Endothelial cell of umbilical vein (primary cell): ENCODE results near the gene HIPK4. TPM values are rescaled to one million over a fixed set of nuclear protein-coding genes. Genes with fewer than 3 reads are reported as not detected.

Experiments
- BruUV-seq: library from RNA; stranded (reverse); fragments of 400-500 nt; replicated peaks from 2 replicates; lab custom pipeline; 2021; lab: Mats Ljungman, UMichigan
- CTCF ChIA-PET: fragments of 300-600, 350-600 bp; sonication (Branson Sonifier 250); formaldehyde crosslinking; loops from one replicate; lab custom pipeline; 2021; ENCODE audit warnings: antibody characterized with exemption, inconsistent platforms; lab: Charles Lee
- POLR2A ChIA-PET: fragments of 300-600, 350-600 bp; sonication (Branson Sonifier 250); formaldehyde crosslinking; loops from one replicate; lab custom pipeline; 2021; ENCODE audit warnings: antibody characterized with exemption, inconsistent platforms; lab: Charles Lee
- DNase-seq: peaks from one replicate; pipeline ENCODE4 v3.0.0-alpha.2; 2011; ENCODE audit warnings: low read depth, low spot score
- FAIRE-seq: peaks from 2 replicates; lab custom pipeline; 2011; peaks lifted over from hg19 to GRCh38; lab: Jason Lieb, UNC
- H2AFZ ChIP-seq: 2 replicates; pipeline ENCODE4 v1.6.0; 2012; ENCODE audit warnings: low read depth, low read length, control low read depth, inconsistent platforms
- H3K27ac ChIP-seq: 2 replicates; pipeline ENCODE4 v1.5.1; 2011; ENCODE audit warnings: low read depth, mild to moderate bottlenecking, control low read depth, low read length, moderate library complexity; ENCODE audit not compliant: insufficient read depth
- H3K27me3 ChIP-seq, 2 experiments: 2 replicates each; pipeline versions ENCODE4 v1.6.0 to v1.6.1; 2011; ENCODE audit warnings: low read length in 2 of 2, mixed read lengths in 1 of 2; ENCODE audit not compliant: control insufficient read depth in 2 of 2, insufficient read depth in 2 of 2
- H3K36me3 ChIP-seq, 2 experiments: 2 replicates in 1 of 2; 3 replicates in 1 of 2; pipeline ENCODE4 v1.5.1; 2011; ENCODE audit warnings: low read length in 2 of 2, mild to moderate bottlenecking in 1 of 2, moderate library complexity in 1 of 2; ENCODE audit not compliant: control insufficient read depth in 2 of 2, insufficient read depth in 2 of 2; ENCODE audit errors: extremely low read depth in 1 of 2
- H3K4me1 ChIP-seq: 3 replicates; pipeline ENCODE4 v1.5.1; 2011; ENCODE audit warnings: mild to moderate bottlenecking, low read length; ENCODE audit not compliant: control insufficient read depth, insufficient read depth; ENCODE audit errors: extremely low read depth
- H3K4me2 ChIP-seq: 2 replicates; pipeline ENCODE4 v1.6.1; 2011; ENCODE audit warnings: low read length, control low read depth, mixed read lengths; ENCODE audit not compliant: insufficient read depth
- H3K4me3 ChIP-seq, 3 experiments: fragments of 200-600 bp in 1 of 3; sonication (generic), shearing (Covaris generic) in 1 of 3; replicated peaks in 1 of 3; 2 replicates each; pipeline ENCODE4 v1.5.1; 2011 to 2016; ENCODE audit warnings: control low read depth in 3 of 3, low read length in 3 of 3, mild to moderate bottlenecking in 2 of 3, inconsistent platforms in 1 of 3, low read depth in 1 of 3, moderate library complexity in 1 of 3; ENCODE audit not compliant: insufficient read depth in 1 of 3
- H3K79me2 ChIP-seq: 2 replicates; pipeline ENCODE4 v1.6.0; 2012; ENCODE audit warnings: low read length, inconsistent platforms; ENCODE audit not compliant: control insufficient read depth, insufficient read depth
- H3K9ac ChIP-seq: replicated peaks from 2 replicates; pipeline ENCODE3; 2011; ENCODE audit warnings: low read length, control low read depth; ENCODE audit not compliant: insufficient read depth; ENCODE audit errors: extremely low read depth
- H3K9me1 ChIP-seq: replicated peaks from 3 replicates; pipeline ENCODE4 v1.6.0; 2011; ENCODE audit warnings: mild to moderate bottlenecking, low read length; ENCODE audit not compliant: control insufficient read depth, insufficient read depth; ENCODE audit errors: extremely low read depth
- H3K9me3 ChIP-seq: replicated peaks from 2 replicates; pipeline ENCODE4 v1.5.1; 2012; ENCODE audit warnings: low read length, inconsistent platforms; ENCODE audit not compliant: control insufficient read depth, insufficient read depth
- H4K20me1 ChIP-seq: replicated peaks from 2 replicates; pipeline ENCODE3; 2011; ENCODE audit warnings: mild to moderate bottlenecking, low read length; ENCODE audit not compliant: control insufficient read depth, insufficient read depth; ENCODE audit errors: extremely low read depth
- CTCF ChIP-seq, 2 donors: IDR thresholded peaks; 1 replicate in 1 of 2; 2 replicates in 1 of 2; pipeline ENCODE4 v1.5.1; 2011; ENCODE audit warnings: low read length in 2 of 2, mild to moderate bottlenecking in 2 of 2, moderate library complexity in 2 of 2, control low read depth in 1 of 2, inconsistent platforms in 1 of 2, low read depth in 1 of 2; ENCODE audit not compliant: insufficient read depth in 1 of 2; ENCODE audit errors: extremely low read depth in 1 of 2
- EZH2 ChIP-seq: IDR thresholded peaks from 2 replicates; pipeline ENCODE4 v1.6.1; 2012; ENCODE audit warnings: borderline replicate concordance, low read depth, mild to moderate bottlenecking, moderate library complexity, low read length, inconsistent platforms; ENCODE audit not compliant: severe bottlenecking
- FOS ChIP-seq: IDR thresholded peaks from 2 replicates; pipeline ENCODE4 v1.6.1; 2011; ENCODE audit warnings: mild to moderate bottlenecking, low read length, moderate library complexity, borderline replicate concordance; ENCODE audit not compliant: insufficient read depth
- GATA2 ChIP-seq: IDR thresholded peaks from 2 replicates; pipeline ENCODE4 v1.7.0; 2011; ENCODE audit warnings: low read depth, mild to moderate bottlenecking, moderate library complexity, mixed read lengths, low read length; ENCODE audit not compliant: insufficient read length, insufficient read depth
- JUN ChIP-seq: IDR thresholded peaks from 2 replicates; pipeline ENCODE4 v1.6.1; 2011; ENCODE audit warnings: borderline replicate concordance, low read depth; ENCODE audit not compliant: insufficient read length, insufficient read depth
- MAX ChIP-seq: IDR thresholded peaks from 2 replicates; pipeline ENCODE4 v1.6.1; 2011; ENCODE audit not compliant: insufficient read depth, insufficient read length
- MYC ChIP-seq: IDR thresholded peaks from one replicate; pipeline ENCODE4 v1.6.1; 2011; ENCODE audit warnings: mild to moderate bottlenecking, low read depth, low read length
- POLR2A ChIP-seq: IDR thresholded peaks from 2 replicates; pipeline ENCODE4 v1.6.1; 2012; ENCODE audit warnings: low read depth, mild to moderate bottlenecking, control low read depth, low read length
- POLR2AphosphoS5 ChIP-seq: IDR thresholded peaks from 2 replicates; pipeline ENCODE4 v1.6.1; 2012; ENCODE audit warnings: low read depth, mild to moderate bottlenecking, control low read depth, low read length, moderate library complexity; ENCODE audit not compliant: insufficient read depth
- dilution Hi-C: fragments of 300-500 bp; cut with MboI; formaldehyde crosslinking; loops from one replicate; pipeline ENCODE4 v1.15.0; 2019; ENCODE audit warnings: low sequenced_read_pairs; ENCODE audit not compliant: extremely low pct_ligation_motif_present
- intact Hi-C: fragments of 100-400 bp; cut with micrococcal nuclease; formaldehyde crosslinking; loops from one replicate; pipeline ENCODE4 v1.10.0; 2022
- microRNA-seq: library from miRNA; unstranded; fragments of <30 nt; microRNA quantifications from one replicate; pipeline ENCODE4 v1.2.0, GENCODE V29; 2021; ENCODE audit warnings: borderline number of aligned reads, borderline replicate concordance
- polyA plus RNA-seq, 4 experiments: library from polyadenylated mRNA; depleted of rRNA in 3 of 4; stranded (reverse) in 3 of 4; unstranded in 1 of 4; fragments of >200 nt; gene quantifications; 2 replicates each; pipeline versions ENCODE4 v1.2.1 to v1.2.3, GENCODE V29; 2011 to 2012; ENCODE audit warnings: missing spikeins in 1 of 4
- small RNA-seq: library from RNA; depleted of rRNA; stranded (forward); fragments of <200 nt; gene quantifications from one replicate; pipeline ENCODE3, GENCODE V24; 2012; ENCODE audit warnings: low replicate concordance, low read depth; ENCODE audit not compliant: insufficient read depth, insufficient read length
- total RNA-seq: library from RNA; stranded (reverse); gene quantifications from 2 replicates; pipeline ENCODE4 v1.2.3, GENCODE V29; 2021

Gene HIPK4
- total and polyA plus RNA-seq, 2 donors (not counting 3 experiments of a cell fraction or from before 2014, with no cell fraction given): 0.12 TPM; not detected in 1

- TF ChIP-seq FOS: no peak
- no peak for TF ChIP-seq EZH2
- TF ChIP-seq MAX: no peak
- no peak for TF ChIP-seq GATA2
- no peak for TF ChIP-seq CTCF (IDR thresholded peaks at IDR 0.05; ENCODE audit: extremely low read depth in 1 of 2, insufficient read depth in 1 of 2, low read depth in 1 of 2, low read length in 2 of 2)
- no peak for TF ChIP-seq MYC
- no peak for TF ChIP-seq POLR2A
- TF ChIP-seq POLR2AphosphoS5: no peak
- TF ChIP-seq JUN: no peak
- Histone ChIP-seq H3K79me2 (no peaks in the 10 kb centered on the region), H3K27me3 (no peaks in the 10 kb centered on the region), H3K9me3 (no peaks in the 10 kb centered on the region), H3K9me1 (no peaks in the 10 kb centered on the region), H3K4me2 (no peak overlapping the region), H2AFZ (no peak overlapping the region), H3K4me3 (no peak overlapping the region), H4K20me1 (no peaks in the 10 kb centered on the region), H3K27ac (no peak overlapping the region), H3K36me3 (peaks cover 4 to 36% of the 10 kb centered on the region in 2 experiments), H3K4me1 (no peaks in the 10 kb centered on the region), H3K9ac (no peak overlapping the region)
- no peak for FAIRE-seq
- intact Hi-C loops: no loop called here
- BruUV-seq: no TSS peak
- ChIA-PET CTCF (interaction anchor here (1.1 kb wide), 1 partner anchor 32 kb away, joined by 3 read pairs; no protein-coding TSS in a partner anchor), POLR2A (no interaction called here)
- DNase-seq: no peak
- dilution Hi-C loops: no loop called here
These were observed 58.9 kb downstream of the HIPK4 start for GRCh38 chr19:40331052-40331451.

Small RNA genes within 50 kb of the gene (microRNA-seq; reads per million reads assigned to microRNA genes)
- not detected for gene MIR6796

Small RNA genes within 50 kb of the gene (small RNA-seq; reads per million reads assigned to genes)
- gene MIR6796 (not detected), gene RF00019 (not detected)

Other genes with a start within 250 kb of the HIPK4 start
- 16.5 and 19.4 TPM in 2 replicates for gene MAP3K10, start 198.8 kb downstream of the HIPK4 start, total RNA-seq
- gene MAP3K10, start 198.8 kb downstream of the HIPK4 start, polyA plus RNA-seq: 6.3 and 7.7 TPM in 2 replicates
- gene TTC9B, start 171.8 kb downstream of the HIPK4 start, total RNA-seq: not detected in 2 replicates
- not detected in 2 replicates for gene TTC9B, start 171.8 kb downstream of the HIPK4 start, polyA plus RNA-seq
- gene CCNP, start 163.5 kb downstream of the HIPK4 start, total RNA-seq: not detected in 2 replicates
- gene CCNP, start 163.5 kb downstream of the HIPK4 start, polyA plus RNA-seq: 0.10 TPM in 1 of 2 replicates, not detected in the other
- gene AKT2, start 104.8 kb downstream of the HIPK4 start, total RNA-seq: 65.2 and 70.1 TPM in 2 replicates
- gene AKT2, start 104.8 kb downstream of the HIPK4 start, polyA plus RNA-seq: 69.8 and 88.6 TPM in 2 replicates
- 16.4 and 17.3 TPM in 2 replicates for gene C19orf47, start 41.8 kb downstream of the HIPK4 start, total RNA-seq
- 27.0 and 29.2 TPM in 2 replicates for gene C19orf47, start 41.8 kb downstream of the HIPK4 start, polyA plus RNA-seq
- 166 and 172 TPM in 2 replicates for gene PLD3, start 41.5 kb downstream of the HIPK4 start, total RNA-seq
- gene PLD3, start 41.5 kb downstream of the HIPK4 start, polyA plus RNA-seq: 479 and 620 TPM in 2 replicates
- gene PRX, start 23.2 kb upstream of the HIPK4 start, total RNA-seq: 1.3 and 1.7 TPM in 2 replicates
- 0.43 and 0.80 TPM in 2 replicates for gene PRX, start 23.2 kb upstream of the HIPK4 start, polyA plus RNA-seq
- 8.8 and 10.0 TPM in 2 replicates for gene SERTAD1, start 35.8 kb upstream of the HIPK4 start, total RNA-seq
- 15.3 and 16.9 TPM in 2 replicates for gene SERTAD1, start 35.8 kb upstream of the HIPK4 start, polyA plus RNA-seq
- 29.9 and 32.0 TPM in 2 replicates for gene SERTAD3, start 54.2 kb upstream of the HIPK4 start, total RNA-seq
- gene SERTAD3, start 54.2 kb upstream of the HIPK4 start, polyA plus RNA-seq: 13.3 and 17.7 TPM in 2 replicates
- 30.8 and 35.8 TPM in 2 replicates for gene BLVRB, start 75.6 kb upstream of the HIPK4 start, total RNA-seq
- 113 and 175 TPM in 2 replicates for gene BLVRB, start 75.6 kb upstream of the HIPK4 start, polyA plus RNA-seq
- gene SPTBN4, start 76.8 kb upstream of the HIPK4 start, total RNA-seq: not detected in 2 replicates
- 0.03 and 0.33 TPM in 2 replicates for gene SPTBN4, start 76.8 kb upstream of the HIPK4 start, polyA plus RNA-seq
- gene SHKBP1, start 186.7 kb upstream of the HIPK4 start, total RNA-seq: 100 and 106 TPM in 2 replicates
- gene SHKBP1, start 186.7 kb upstream of the HIPK4 start, polyA plus RNA-seq: 113 and 171 TPM in 2 replicates
- 38.0 and 67.4 TPM in 2 replicates for gene LTBP4, start 211.2 kb upstream of the HIPK4 start, total RNA-seq
- 25.9 and 31.4 TPM in 2 replicates for gene LTBP4, start 211.2 kb upstream of the HIPK4 start, polyA plus RNA-seq